Iris pigment epithelial cell (primary cell): ENCODE data around the gene MAST3.
"Not testable (repeated sequence)": the region's sequence is repeated elsewhere in the genome, so short reads cannot be mapped to it uniquely, and the experiment has no call there.

Source experiments
- DNase-seq: peaks from one replicate; pipeline ENCODE4 v3.0.0-alpha.2; 2011; ENCODE audit warnings: low read depth

MAST3 gene

DNA sequence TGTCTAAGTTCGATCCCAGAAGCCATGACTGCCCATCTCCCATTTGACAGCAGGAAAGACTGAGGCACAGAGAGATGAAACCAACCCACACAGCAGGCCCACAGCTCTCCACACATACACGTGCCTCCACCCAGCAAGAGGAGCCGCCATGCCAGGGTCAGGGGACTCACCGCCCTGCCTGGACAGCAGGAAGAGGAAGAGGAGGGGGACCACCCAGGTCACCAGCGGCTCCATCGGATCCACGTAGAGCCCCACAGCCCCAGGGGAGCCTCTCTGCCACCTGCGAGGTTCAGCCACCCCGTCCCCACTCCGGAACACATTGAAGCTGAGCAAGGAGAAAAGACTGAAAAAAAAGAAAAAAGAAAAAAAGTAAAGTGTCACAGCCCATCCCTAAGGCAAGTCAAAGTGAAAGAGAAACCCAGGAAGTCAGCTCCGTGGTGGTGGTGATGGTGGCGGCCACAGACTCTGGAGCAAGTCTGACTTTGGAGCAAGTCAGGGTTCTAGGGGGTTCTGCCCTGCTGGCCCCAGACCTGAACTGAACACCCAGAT, 10.9 kb upstream of the MAST3 start, which contains the start of gene IL12RB1:
Gene IL12RB1, minus strand, starts transcription at position 345 of the 549 bp plus-strand sequence. Its CDS starts 111 bp downstream, at position 234.
- DNase-seq = peak; percentile 27

DNA sequence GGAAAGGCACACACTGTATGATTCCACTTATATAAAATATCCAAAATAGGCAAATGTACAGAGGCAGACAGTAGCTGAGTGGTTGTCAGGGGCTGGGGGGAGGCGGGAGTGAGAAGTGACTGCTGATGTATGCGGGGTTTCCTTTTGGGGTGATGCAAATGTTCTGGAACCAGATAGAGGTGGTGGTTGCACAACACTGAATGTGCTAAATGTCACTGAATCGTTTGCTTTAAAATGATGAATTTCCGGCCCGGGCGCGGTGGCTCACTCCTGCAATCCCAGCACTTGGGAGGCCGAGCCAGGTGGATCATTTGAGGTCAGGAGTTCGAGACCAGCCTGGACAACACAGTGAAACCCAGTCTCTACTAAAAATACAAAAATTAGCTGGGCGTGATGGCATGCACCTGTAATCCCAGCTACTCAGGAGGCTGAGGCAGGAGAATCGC, 8.5 kb upstream of the MAST3 start:
- peak; percentile 65 for DNase-seq

DNA sequence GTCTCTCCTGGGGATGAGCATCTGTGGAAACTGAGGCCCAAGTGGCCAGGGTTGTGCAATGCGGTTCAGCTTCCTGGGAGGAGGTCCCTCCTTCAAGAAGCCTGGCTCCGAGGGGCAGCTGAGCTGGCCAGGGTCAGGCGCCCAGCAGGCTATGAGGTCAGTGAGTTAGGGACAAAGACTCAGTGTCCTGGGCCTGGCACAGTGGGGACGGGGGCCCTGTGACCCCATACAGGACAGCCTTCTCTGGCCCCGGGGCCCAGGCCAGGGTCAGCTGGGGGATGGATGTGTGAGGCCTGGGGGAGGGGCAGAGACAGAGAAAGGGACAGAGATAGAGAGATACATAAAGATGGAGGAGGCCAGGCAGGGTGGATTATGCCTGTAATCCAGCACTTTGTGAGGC, 7.9 kb upstream of the MAST3 start:
- no peak for DNase-seq

DNA sequence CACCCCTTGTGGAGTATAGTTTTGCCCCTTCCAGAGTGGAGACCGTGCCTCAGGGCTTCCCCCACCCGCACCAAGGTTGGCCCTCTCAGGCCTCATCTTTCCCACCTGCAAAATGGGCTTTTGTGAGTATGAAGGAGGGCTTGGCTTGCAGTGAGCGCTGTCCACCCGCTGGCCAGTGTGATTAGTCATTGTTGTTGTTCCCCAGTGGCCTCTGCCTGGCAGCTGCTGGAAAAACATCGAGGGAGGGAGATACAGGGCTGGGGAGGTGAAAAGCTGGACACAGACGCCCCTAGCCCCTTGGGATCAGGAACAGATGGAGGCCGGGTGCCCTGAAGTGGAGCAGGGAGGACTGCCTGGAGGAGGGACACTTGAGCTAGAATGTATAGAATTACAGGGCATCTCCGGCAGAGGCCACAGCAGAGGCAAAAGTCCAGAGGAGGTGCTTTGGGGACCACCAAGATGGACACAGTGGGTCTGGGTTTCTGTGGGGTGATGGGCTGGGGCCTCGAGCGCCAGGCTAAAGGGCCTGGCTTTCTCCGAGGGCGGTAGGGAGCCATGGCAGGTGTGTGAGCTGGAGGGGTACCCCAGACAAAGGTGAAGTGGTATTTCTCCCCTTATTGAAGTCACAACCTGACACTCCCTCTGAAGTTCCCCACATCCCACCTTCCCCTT, 6.9 kb upstream of the MAST3 start:
- DNase-seq = peak; percentile 55

DNA sequence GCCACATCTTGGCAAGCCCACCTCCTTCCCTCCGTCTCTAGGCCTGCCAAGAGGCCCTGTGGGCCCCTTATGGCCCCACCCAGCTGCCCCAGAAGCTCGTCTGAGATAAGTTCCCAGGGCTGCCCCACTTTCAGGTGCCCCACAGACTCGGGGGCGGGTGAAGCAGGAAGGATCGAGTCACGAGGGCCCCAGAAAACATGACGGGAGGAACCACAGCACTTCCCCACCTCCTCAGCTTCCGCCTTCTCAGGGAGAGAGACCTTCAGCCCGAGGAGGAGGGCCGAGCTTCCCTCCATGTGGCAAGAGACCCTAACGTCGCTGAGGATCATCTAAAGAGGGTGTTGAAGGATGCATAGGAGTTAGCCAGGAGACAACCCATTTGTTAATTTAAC, 6.4 kb upstream of the MAST3 start:
- no peak for DNase-seq

DNA sequence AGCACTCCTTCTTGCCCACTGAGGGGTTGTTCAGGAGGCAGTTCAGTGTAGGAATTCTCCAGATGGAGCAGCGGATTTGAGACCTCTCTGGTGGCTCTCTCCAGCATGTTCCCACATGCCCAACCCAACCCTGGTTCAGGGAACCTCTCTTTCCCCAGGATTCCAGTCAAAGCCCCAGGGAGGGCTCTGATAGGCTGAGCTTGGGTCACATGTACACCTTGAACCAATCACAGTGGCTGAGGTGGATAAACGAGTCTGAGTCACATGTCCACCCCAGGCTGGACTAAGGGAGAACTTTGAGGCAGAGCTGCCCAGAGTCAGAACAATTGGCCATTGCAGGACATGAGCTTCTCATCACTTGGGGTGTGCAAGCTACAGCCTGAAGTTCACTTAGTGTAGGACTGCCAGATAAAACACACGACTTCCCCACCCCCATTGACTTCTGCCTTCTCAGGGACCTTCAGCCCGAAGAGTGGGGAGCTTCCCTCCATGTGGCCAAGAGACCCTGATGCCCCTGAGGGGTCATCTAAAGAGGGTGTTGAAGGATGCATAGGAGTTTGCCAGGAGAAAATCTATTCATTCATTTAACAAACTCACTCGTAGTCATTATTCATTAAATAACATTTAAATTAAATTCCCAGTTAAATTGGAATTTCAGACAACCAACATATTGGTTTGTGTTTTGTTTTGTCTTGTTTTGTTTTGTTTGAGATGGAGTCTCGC, 4.0 kb upstream of the MAST3 start:
- DNase-seq = peak; percentile 37

DNA sequence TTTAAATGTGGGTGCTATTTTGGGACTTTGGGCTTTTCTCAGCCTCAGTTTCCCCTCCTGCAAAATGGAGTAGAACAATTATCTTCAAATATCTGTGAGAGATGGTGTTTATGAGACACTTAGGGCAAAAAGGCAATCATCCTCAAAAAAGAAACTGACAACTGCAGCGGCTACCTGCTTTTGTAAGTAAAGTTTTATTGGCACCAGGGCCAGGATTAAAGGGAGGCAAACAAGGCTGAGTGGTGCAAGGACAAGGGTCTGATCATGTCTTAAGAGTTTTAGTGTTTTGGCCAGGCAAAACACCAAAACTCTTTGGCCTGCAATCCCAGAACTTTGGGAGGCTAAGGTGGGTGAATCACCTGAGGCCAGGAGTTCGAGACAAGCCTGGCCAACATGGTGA, 1.3 kb upstream of the MAST3 start:
- DNase-seq = no peak

DNA sequence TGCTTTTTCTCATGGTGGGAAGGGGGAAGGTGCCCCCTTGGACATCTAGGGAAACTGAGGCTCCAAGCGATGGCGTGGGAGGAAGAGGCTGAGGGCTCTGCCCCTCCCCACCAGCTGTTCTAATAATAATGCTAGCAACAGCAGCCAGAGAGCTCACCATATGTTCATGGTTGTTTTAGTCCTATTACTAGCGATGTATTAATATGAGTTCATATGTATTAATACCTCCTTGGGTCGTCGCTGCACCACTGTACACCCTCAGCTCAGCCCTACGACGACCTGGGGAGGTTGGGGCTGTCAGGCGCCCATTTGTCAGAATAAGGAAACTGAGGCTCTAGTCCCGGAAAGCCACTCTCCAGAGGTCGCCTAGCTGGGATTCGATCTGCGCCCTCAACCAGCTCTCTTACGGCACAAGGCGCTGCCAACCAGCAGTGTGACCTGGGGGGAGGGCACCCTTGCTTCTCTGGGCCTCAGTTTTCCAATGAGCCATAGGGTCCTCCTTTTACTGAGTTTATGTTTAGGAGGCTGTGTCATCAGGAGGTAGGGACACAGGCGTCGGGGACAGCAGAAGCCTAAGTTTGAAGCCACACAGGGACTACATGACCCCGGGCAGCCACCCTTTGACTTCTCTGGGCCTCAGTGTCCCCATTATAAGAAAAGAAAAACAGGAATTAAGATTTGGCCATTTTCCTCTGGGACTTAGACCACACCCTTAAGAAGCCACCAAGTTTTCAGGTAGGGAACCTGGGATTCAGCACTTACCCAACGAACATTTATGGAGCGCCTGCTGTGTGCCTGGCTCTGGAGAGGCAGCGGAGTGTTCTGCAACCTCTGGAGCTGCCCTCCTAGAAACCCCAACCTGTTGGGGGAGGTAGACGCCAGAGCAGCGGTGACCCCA, 664 bp downstream of the MAST3 start:
- no peak for DNase-seq

DNA sequence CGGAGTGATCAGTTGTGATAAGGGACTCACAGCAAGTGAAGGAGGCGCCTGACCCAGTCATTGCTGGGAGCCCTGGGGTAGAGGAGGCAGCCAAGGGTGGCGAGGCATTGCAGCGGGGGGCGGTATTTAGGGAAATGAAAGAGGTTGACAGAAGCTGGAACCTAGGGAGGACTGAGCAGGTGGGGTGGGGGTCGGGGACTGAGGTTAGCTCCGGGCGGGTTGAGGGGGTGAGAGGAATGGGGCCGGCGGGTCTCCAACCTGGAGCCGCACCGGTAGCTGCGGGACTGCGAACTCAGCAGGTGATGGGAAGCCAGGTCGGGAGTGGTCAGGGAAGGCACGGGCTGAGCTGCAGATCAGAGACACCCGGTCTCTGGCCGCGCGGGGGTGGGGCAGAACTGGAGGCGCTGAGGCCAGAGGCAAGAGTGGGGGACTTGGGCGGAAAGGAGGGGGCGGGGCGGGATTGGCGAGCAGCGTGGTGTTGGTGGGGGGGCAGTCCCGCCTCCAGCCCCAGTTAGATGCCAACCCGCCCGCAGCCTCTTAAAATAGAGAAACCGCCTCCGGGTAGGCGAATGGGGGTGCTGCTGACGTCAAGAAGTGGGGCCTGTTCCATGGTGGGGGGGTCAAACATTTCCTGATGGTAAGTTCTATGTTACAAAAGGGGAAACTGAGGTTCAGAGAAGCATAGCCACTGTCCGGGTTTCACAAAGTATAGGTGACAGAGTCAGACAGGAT, 1.5 kb downstream of the MAST3 start:
- DNase-seq = no peak

DNA sequence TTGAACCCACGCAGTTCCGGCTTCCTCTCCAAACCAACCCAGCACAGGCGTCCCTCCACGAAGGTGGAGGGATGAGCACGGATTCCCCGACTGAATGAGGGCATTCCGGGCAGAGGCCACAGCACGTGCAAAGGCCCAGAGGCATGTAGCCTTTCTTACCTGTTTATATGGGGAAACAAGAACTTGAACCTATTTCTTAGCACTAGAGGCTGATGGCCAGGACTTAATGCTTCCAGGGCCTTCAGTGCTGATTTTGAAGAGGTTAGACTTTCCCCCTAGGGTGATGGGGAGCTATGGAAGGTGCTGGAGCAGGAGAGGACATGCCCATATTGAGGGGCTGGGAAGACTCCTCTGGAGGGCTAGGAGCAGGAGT, 2.0 kb downstream of the MAST3 start:
- no peak for DNase-seq

DNA sequence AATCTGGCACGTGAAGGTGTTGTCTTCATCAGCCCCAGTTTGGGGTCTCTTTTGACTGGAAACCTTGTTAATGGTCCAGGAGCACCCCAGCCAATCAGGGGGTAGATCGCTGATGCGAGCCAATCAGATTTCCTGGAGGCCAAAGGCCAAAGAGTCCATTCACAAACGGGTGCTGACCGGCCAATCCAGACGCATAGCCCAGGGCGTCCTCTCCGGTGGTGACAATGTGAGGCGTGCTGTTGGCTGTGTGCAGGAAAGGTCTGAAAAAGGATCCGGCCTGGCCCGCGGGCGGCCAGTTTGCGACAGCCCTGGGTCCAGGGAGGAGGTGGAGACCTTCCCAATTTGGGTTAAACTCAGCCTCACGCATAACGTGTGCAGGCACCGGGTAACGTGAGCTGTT, 3.1 kb downstream of the MAST3 start:
- DNase-seq = no peak

DNA sequence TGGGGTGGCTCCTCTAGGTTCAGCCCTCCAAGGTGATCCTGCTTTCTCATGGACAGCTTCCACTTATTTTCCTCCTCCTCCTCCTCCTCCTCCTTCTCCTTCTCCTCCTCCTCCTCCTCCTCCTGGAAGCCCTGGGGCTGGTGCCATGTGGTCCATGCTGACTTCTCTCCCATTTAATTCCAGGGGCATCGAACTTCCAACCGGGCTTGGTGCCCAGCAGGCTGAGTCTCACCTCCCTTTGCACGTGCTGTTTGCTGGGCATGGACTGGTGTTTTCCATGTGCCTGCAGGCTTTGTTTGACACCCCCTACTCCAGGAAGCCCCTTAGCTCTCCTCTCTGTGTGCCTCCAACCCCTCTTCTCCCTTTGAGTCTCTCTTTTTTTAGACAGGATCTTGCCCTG, 3.7 kb downstream of the MAST3 start:
- DNase-seq = no peak

DNA sequence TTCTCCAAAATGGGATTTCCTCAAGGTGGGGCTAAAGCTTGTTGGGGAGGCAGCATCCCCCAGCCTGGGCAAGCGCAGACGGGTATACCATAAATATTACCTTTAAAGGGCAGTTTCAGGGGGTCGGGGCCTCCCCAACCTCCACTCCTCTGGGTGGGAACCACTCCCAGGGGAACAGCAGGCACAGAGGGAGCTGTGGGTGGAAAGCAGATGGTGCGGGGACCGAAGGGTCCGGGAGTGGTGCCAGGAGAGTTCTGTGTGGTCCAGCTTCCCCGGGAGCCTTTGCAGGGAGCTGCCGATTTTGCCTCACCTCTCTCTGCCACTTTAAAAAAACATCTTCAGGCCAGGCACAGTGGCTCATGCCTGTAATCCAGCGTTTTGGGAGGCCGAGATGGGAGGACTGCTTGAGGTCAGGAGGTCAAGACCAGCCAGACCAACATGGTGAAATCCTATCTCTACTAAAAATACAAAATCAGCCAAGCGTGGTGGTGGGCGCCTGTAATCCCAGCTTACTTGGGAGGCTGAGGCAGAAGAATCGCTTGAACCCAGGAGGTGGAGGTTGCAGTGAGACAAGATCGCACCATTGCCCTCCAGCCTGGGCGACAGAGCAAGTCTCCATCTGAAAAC, 5.5 kb downstream of the MAST3 start:
- no peak for DNase-seq

DNA sequence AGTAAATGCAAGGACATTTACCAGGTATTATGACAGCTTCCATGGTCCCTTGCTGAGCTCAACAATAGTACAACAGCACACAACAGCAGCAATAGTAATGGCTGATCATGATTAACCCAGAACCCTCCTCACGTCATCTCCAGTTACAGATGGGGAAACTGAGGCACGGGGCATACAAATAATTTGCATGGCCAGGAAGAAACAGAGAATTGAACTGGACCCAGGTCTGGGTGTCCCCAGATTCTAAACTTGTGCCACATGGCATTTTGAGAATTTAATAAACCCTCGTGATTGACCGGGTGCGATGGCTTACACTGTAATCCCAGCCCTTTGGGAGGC, 7.2 kb downstream of the MAST3 start:
- DNase-seq = no peak

DNA sequence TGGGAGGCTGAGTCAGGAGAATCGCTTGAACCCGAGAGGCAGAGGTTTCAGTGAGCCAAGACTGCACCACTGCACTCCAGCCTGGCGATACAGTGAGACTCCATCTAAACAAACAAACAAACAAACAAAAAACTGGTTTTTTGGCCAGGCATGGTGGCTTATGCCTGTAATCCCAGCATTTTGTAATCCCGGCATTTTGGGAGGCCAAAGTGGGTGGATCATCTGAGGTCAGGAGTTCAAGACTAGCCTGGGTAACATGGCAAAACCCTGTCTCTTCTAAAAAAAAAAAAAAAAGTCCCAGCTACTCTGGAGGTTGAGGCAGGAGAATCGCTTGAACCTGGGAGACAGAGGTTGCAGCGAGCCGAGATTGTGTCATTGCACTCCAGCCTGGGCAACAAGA, 7.7 kb downstream of the MAST3 start:
- DNase-seq = not testable (repeated sequence)

DNA sequence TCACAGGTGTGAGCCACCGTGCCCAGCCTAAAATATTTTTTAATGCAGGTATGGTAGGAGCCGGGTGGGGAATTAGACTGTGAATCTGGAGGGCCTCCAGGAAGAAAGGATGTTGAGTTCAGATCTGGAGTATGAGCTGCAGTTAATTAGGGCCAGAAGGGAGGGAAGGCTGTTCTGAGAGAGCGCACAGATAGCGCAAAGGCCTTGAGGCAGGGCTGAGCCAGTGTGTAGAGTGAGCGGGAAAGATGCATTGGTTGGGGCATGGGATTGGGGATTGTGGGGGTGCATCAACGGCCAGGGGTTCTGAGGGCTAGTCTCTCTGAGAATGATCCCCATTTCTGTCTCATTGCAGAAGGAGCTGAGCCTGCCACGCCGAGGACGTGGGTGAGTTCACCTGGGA, 9.7 kb downstream of the MAST3 start:
- DNase-seq = no peak

DNA sequence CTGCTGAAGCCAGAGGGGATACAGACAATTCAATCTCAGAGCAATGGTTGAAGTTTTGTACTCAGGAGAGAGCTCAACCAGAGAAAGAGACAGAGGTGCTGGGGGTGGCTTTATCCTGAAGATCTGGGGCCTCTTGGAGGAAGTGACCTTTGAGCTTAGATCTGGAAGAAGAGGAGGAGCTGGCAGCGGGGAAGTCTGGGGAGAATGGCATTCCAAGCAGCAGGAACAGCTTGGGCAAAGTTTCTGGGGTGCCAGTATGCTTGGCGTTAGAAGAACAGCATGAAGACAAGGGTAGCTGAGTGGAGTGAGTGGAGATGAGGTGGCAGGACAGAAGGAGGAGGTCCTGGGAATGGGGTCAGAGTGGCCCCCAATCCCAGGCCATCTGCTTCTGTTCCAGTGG, 11.3 kb downstream of the MAST3 start:
- no peak for DNase-seq

DNA sequence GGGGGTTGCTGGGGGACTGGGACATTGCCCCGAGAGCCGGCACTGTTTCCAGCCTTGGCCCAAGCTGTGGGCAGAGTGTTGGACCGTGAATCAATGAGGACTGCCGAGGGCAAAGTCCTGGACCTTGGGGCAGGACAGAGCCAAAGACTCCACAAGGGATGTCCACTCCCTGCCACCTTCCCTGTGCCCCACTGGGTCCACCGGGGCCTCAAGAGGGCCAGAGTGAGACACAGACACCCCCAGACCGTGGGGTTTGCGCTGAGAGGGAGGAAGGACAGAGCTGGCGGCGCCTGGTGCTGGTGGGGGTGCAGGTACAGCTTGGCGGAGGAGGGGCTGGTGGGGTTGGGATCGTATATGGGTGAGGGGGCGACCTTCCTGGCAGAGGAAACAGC, 11.8 kb downstream of the MAST3 start:
- no peak for DNase-seq

DNA sequence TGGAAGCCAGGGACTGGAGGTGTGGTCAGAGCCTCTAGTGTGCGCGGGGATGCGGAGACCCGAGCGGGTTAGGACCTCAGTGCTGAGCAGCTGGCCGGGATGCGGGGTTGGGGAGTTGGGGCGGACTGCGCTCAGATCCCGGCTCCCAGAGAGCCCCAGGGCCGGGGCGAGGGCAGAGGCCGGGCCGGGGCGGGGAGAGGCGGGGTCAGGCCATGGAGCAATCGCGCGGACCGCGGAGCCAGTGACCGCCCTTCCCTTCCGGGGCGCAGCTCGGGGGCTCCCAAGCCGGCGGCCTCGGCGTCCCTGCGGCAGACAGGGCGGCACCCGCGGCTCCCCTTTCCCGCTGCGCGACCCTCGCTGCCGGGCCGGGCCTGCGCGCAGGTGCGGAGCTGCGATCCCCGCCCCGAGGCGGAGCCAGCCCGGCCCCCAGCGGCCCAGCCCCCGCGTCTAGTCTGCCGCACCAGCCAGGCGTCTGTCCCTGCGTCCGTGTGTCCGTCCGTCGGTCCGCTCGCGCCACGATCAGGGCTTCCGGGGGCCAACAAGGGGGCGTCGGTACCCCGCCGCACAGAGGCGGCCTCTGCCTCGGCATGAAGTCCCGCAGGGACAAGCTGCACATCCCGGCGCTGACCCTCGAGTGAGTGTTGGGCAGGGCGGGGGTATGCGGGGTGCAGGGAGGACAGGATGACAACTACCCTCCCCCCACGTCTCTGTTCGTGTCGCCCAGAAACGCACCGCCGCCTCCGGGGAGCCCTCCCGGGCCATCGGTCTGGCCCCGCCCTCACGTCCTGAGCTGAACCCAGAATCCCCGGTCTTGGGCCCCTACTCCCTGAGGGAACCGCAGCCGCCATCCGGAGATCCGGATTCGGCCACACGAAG, 12.4 kb downstream of the MAST3 start:
- DNase-seq = peak; percentile 13

DNA sequence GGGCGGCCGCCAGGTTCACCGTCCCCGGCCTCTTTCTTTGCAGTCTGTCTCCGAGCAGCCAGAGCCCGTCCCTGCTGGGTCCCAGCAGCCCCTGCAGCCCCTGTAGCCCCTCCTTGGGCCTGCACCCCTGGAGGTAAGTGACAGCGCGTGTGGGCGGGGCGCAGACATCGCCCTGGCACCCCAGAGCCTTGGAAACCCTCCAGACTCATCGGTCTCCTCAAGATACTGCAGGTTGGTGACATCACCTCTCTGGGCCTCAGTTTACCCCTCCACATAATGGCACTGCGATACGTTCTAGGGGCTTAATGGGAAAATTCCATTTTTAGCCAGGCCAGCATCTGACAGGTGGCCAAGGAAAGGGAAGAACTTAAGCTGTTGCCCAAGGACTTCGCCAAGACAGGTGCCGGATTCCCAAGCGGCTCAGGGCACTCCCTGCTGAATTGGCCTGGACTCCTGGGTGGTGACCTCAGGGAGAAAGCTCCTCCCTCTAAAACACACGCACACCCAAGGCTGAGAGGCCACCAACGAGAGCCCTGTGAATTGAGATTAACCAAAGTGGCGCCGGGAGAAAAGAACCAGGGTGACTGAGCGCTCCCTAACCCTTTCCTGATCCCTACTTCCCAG, 13.1 kb downstream of the MAST3 start:
- DNase-seq = no peak
